NCI-H510A treated with DMSO at 0.1 percent for 48 hours (cell line): ENCODE results near the gene KRT6A.

ENCODE experiments used
- DNase-seq: peaks from one replicate; lab custom pipeline; 2025; lab: John Stamatoyannopoulos, UW

The KRT6A gene

GRCh38 chr12:52524898-52525591, 32.0 kb upstream of the KRT6A start:
- no peak for DNase-seq

- no peak for DNase-seq
Measured at GRCh38 chr12:52524241-52524897, 31.3 kb upstream of the KRT6A start.

GRCh38 chr12:52523824-52524223, 30.8 kb upstream of the KRT6A start:
- no peak for DNase-seq

- DNase-seq: no peak
Measured at GRCh38 chr12:52522346-52523011, 29.4 kb upstream of the KRT6A start.

GRCh38 chr12:52521568-52522266, 28.7 kb upstream of the KRT6A start:
- DNase-seq: no peak

GRCh38 chr12:52521175-52521567, 28.1 kb upstream of the KRT6A start:
- DNase-seq: no peak

- DNase-seq: no peak
Measured at GRCh38 chr12:52519826-52520662, 27.0 kb upstream of the KRT6A start, which contains the start of gene KRT5. Gene KRT5, minus strand, starts transcription at chr12:52520394. Its CDS starts 98 bp downstream, at chr12:52520296.

GRCh38 chr12:52519387-52519703, 26.3 kb upstream of the KRT6A start:
- no peak for DNase-seq

- DNase-seq: no peak
Measured at GRCh38 chr12:52518574-52519386, 25.7 kb upstream of the KRT6A start.

GRCh38 chr12:52517888-52518287, 24.8 kb upstream of the KRT6A start:
- DNase-seq: no peak

GRCh38 chr12:52517005-52517835, 24.2 kb upstream of the KRT6A start:
- DNase-seq: no peak

- DNase-seq: no peak
Measured at GRCh38 chr12:52515927-52516831, 23.1 kb upstream of the KRT6A start.

GRCh38 chr12:52515319-52515646, 22.2 kb upstream of the KRT6A start:
- DNase-seq: no peak

- DNase-seq: no peak
Measured at GRCh38 chr12:52514471-52515318, 21.6 kb upstream of the KRT6A start.

GRCh38 chr12:52513736-52514135, 20.7 kb upstream of the KRT6A start:
- no peak for DNase-seq

- no peak for DNase-seq
Measured at GRCh38 chr12:52508211-52508610, 15.2 kb upstream of the KRT6A start.

- DNase-seq: peak; percentile 35
Measured at GRCh38 chr12:52506858-52507715, 14.0 kb upstream of the KRT6A start.
